ENCODE data around the gene PTPN18.
A peak's percentile ranks its signal among the peaks of the same experiment; 100 is the strongest.
"Not testable (repeated sequence)": the region's sequence is repeated elsewhere in the genome, so short reads cannot be mapped to it uniquely, and the experiment has no call there.

Gene PTPN18

GRCh38 chr2:130332271-130333073, 23.4 kb upstream of the PTPN18 start:
- H3K9me3 ChIP-seq (ENCODE audit: control insufficient read depth in 1 of 2, low read length in 2 of 2): no peaks in the 10 kb centered on the region
- peak overlapping the region in 1 of 2 donors; percentile 33 for H3K4me3 ChIP-seq (ENCODE audit: low read depth in 1 of 2, low read length in 2 of 2)
- no peaks in the 10 kb centered on the region for H3K4me1 ChIP-seq (ENCODE audit: control insufficient read depth in 1 of 2, insufficient read depth in 2 of 2, low read length in 2 of 2)
- peaks cover 7% of the 10 kb centered on the region for H3K27me3 ChIP-seq (ENCODE audit: low read depth, low read length)
- no peaks in the 10 kb centered on the region for H3K36me3 ChIP-seq (ENCODE audit: control insufficient read depth in 1 of 2, insufficient read depth in 2 of 2, low read length in 2 of 2)
- no peak overlapping the region for H3K27ac ChIP-seq (ENCODE audit: low read length)

DNA sequence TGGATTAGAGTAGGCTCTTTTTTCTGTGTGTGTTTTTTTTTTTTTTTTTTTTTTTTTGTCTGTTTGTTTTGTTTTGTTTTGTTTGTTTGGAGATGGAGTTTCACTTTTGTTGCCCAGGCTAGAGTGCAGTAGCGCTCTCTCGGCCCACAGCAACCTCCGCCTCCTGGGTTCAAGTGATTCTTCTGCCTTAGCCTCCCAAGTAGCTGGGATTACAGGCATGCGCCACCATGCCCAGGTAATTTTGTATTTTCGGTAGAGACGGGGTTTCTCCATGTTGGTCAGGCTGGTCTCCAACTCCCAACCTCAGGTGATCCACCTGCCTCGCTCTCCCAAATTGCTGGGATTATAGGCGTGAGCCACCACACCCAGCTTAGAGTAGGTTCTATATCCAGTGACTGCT, 22.6 kb upstream of the PTPN18 start:
- H3K27me3 ChIP-seq (ENCODE audit: low read depth, low read length); H3K27ac ChIP-seq (ENCODE audit: low read length); H3K4me1 ChIP-seq (ENCODE audit: control insufficient read depth in 1 of 2, insufficient read depth in 2 of 2, low read length in 2 of 2); H3K4me3 ChIP-seq (ENCODE audit: low read depth in 1 of 2, low read length in 2 of 2); H3K36me3 ChIP-seq (ENCODE audit: control insufficient read depth in 1 of 2, insufficient read depth in 2 of 2, low read length in 2 of 2); H3K9me3 ChIP-seq (ENCODE audit: control insufficient read depth in 1 of 2, low read length in 2 of 2): not testable (repeated sequence)

DNA sequence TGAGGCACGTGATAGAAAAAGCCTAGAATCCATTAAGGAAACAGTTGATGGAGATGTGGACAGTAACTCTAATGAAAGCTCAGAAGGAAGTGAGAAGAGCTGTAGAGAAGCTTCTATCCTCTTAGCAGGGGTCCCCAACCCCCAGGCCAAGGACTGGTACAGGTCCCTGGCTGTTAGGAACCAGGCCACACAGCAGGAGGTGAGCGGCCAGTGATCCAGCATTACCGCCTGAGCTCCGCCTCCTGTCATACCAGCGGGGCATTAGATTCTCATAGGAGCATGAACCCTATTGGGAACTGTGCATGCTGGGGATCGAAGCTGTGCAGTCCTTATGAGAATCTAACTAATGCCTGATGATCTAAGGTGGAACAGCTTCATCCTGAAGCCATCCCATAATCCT, 21.8 kb upstream of the PTPN18 start:
- H3K4me1 ChIP-seq (ENCODE audit: control insufficient read depth in 1 of 2, insufficient read depth in 2 of 2, low read length in 2 of 2): no peaks in the 10 kb centered on the region
- peaks cover 7% of the 10 kb centered on the region for H3K27me3 ChIP-seq (ENCODE audit: low read depth, low read length)
- H3K9me3 ChIP-seq (ENCODE audit: control insufficient read depth in 1 of 2, low read length in 2 of 2): no peaks in the 10 kb centered on the region
- H3K27ac ChIP-seq (ENCODE audit: low read length): no peak overlapping the region
- peaks cover 7 to 8% of the 10 kb centered on the region in 2 donors for H3K36me3 ChIP-seq (ENCODE audit: control insufficient read depth in 1 of 2, insufficient read depth in 2 of 2, low read length in 2 of 2)
- no peak overlapping the region for H3K4me3 ChIP-seq (ENCODE audit: low read depth in 1 of 2, low read length in 2 of 2)

GRCh38 chr2:130335226-130335625, 20.6 kb upstream of the PTPN18 start:
- peaks cover 2% of the 10 kb centered on the region for H3K27me3 ChIP-seq (ENCODE audit: low read depth, low read length)
- H3K4me1 ChIP-seq (ENCODE audit: control insufficient read depth in 1 of 2, insufficient read depth in 2 of 2, low read length in 2 of 2): no peaks in the 10 kb centered on the region
- peaks cover 13 to 18% of the 10 kb centered on the region in 2 donors for H3K36me3 ChIP-seq (ENCODE audit: control insufficient read depth in 1 of 2, insufficient read depth in 2 of 2, low read length in 2 of 2)
- H3K27ac ChIP-seq (ENCODE audit: low read length): no peak overlapping the region
- H3K4me3 ChIP-seq (ENCODE audit: low read depth in 1 of 2, low read length in 2 of 2): no peak overlapping the region
- H3K9me3 ChIP-seq (ENCODE audit: control insufficient read depth in 1 of 2, low read length in 2 of 2): no peaks in the 10 kb centered on the region

DNA sequence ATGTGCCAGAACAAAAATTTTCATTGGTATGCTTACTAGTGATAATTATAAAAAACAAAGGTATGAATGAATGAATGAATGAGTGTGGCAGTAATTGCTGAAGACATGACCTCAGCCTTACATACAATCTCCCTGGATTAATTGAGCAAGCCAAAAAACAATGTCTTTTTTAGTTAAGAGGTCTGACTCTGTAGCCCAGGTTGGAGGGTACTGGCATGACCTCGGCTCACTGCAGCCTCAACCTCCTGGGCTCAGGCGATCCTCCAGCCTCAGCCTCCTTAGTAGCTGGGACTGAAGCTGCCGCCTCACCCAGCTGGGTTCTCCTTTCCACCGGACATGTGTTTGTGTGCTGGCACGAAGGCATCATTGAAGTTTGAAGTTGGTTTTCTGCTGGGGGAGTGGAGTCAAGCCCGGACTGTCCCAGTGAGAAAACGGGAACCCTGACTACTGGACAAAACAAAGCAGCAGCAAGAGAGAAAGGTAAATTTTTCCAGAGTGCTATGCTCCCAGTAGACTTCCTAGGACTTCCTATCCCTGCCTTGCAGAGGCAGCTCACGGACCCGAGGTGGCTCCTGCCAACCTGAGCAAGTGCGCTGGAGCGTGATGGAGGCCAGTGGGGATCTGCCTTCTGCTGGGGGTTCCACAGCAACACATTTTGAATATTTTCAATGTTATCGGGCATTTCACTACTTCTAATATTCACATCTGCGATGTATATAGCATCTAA, 19.5 kb upstream of the PTPN18 start:
- Histone ChIP-seq H3K9me3 (ENCODE audit: control insufficient read depth in 1 of 2, low read length in 2 of 2) (no peaks in the 10 kb centered on the region), H3K4me3 (ENCODE audit: low read depth in 1 of 2, low read length in 2 of 2) (no peak overlapping the region), H3K27me3 (ENCODE audit: low read depth, low read length) (no peaks in the 10 kb centered on the region), H3K36me3 (ENCODE audit: control insufficient read depth in 1 of 2, insufficient read depth in 2 of 2, low read length in 2 of 2) (peaks cover 16 to 18% of the 10 kb centered on the region in 2 donors), H3K27ac (ENCODE audit: low read length) (no peak overlapping the region), H3K4me1 (ENCODE audit: control insufficient read depth in 1 of 2, insufficient read depth in 2 of 2, low read length in 2 of 2) (peaks cover 0 to 3% of the 10 kb centered on the region in 2 donors)

DNA sequence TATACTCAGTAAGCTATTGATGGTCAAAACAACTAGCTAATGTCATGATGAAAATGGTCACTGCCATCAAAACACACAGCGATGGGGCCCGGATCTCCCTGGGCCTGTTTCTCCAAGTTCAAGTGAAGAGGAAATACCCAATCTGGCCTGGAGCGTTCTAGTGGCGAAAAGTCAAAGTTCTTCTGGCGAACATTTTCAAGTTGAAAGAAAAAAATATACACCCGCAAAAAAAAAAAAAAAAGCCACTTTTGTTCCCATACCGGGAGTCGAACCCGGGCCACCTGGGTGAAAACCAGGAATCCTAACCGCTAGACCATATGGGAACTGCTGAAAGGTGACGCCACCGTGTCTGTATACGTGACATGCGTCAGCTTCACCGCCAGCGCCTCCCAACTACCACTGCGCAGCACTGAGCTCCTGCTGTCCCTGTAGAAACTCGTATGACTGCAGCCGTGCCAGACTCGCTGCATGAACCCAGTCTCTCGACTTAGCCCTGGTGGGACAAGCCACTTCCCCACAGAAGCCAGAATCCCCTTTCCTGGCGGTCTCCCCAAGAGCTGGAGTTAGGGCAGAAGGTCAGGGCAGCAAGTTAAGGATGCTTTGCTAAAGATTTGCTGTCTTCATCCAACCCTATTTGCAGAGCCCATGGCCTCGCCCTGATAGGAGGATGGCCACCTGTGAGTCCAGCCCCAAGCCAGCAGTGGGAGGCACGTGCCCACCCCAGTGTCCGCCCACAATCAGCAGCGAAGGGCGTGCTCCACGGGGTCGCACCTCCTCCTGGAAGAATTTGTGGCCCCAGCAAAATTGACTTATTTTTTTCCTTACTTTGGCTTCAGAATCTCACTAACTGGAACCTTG, 18.8 kb upstream of the PTPN18 start:
- H3K9me3 ChIP-seq (ENCODE audit: control insufficient read depth in 1 of 2, low read length in 2 of 2): no peaks in the 10 kb centered on the region
- peaks cover 16 to 18% of the 10 kb centered on the region in 2 donors for H3K36me3 ChIP-seq (ENCODE audit: control insufficient read depth in 1 of 2, insufficient read depth in 2 of 2, low read length in 2 of 2)
- H3K4me3 ChIP-seq (ENCODE audit: low read depth in 1 of 2, low read length in 2 of 2): peak overlapping the region in 1 of 2 donors; percentile 47
- H3K4me1 ChIP-seq (ENCODE audit: control insufficient read depth in 1 of 2, insufficient read depth in 2 of 2, low read length in 2 of 2): peaks cover 0 to 6% of the 10 kb centered on the region in 2 donors
- H3K27ac ChIP-seq (ENCODE audit: low read length): no peak overlapping the region
- no peaks in the 10 kb centered on the region for H3K27me3 ChIP-seq (ENCODE audit: low read depth, low read length)

DNA sequence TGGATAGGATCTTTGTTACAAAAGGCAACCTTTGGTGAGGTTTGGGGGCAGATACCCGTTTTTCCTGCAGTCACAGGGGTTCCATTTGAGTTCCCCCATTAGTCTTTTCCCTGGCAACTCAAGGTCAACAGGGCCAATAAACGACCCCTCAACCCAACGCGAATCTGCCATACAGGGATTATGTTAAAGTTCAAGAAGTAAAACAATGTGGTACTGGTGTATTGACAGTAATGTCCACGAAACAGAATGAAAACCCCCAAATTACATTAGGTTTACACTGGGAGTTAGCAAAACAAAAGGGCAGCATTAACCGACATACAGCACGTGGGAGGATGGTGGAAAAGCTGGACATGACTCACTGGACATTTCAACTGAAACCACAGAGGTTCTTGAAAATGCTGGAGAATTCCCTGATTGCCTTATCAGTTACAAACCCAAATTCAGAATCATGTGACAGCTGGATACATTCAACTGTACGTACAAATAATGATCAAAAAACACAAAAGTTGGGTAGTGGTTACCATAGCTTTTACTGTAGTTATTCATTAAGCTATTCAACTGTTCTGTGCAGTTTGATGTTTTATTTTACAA, 18.0 kb upstream of the PTPN18 start:
- H3K27ac ChIP-seq (ENCODE audit: low read length): no peak overlapping the region
- H3K9me3 ChIP-seq (ENCODE audit: control insufficient read depth in 1 of 2, low read length in 2 of 2): no peaks in the 10 kb centered on the region
- no peaks in the 10 kb centered on the region for H3K27me3 ChIP-seq (ENCODE audit: low read depth, low read length)
- peaks cover 0 to 6% of the 10 kb centered on the region in 2 donors for H3K4me1 ChIP-seq (ENCODE audit: control insufficient read depth in 1 of 2, insufficient read depth in 2 of 2, low read length in 2 of 2)
- no peak overlapping the region for H3K4me3 ChIP-seq (ENCODE audit: low read depth in 1 of 2, low read length in 2 of 2)
- H3K36me3 ChIP-seq (ENCODE audit: control insufficient read depth in 1 of 2, insufficient read depth in 2 of 2, low read length in 2 of 2): peaks cover 16 to 18% of the 10 kb centered on the region in 2 donors

- H3K4me1 ChIP-seq (ENCODE audit: control insufficient read depth in 1 of 2, insufficient read depth in 2 of 2, low read length in 2 of 2): peaks cover 2 to 11% of the 10 kb centered on the region in 2 donors
- peaks cover 16 to 18% of the 10 kb centered on the region in 2 donors for H3K36me3 ChIP-seq (ENCODE audit: control insufficient read depth in 1 of 2, insufficient read depth in 2 of 2, low read length in 2 of 2)
- no peaks in the 10 kb centered on the region for H3K9me3 ChIP-seq (ENCODE audit: control insufficient read depth in 1 of 2, low read length in 2 of 2)
- H3K4me3 ChIP-seq (ENCODE audit: low read depth in 1 of 2, low read length in 2 of 2): no peak overlapping the region
- H3K27me3 ChIP-seq (ENCODE audit: low read depth, low read length): no peaks in the 10 kb centered on the region
- H3K27ac ChIP-seq (ENCODE audit: low read length): no peak overlapping the region
Observed at GRCh38 chr2:130338793-130339345, 17.0 kb upstream of the PTPN18 start.

GRCh38 chr2:130339885-130340745, 15.7 kb upstream of the PTPN18 start:
- H3K4me3 ChIP-seq (ENCODE audit: low read depth in 1 of 2, low read length in 2 of 2): no peak overlapping the region
- H3K9me3 ChIP-seq (ENCODE audit: control insufficient read depth in 1 of 2, low read length in 2 of 2): no peaks in the 10 kb centered on the region
- H3K27me3 ChIP-seq (ENCODE audit: low read depth, low read length): no peaks in the 10 kb centered on the region
- H3K27ac ChIP-seq (ENCODE audit: low read length): no peak overlapping the region
- peaks cover 24 to 29% of the 10 kb centered on the region in 2 donors for H3K36me3 ChIP-seq (ENCODE audit: control insufficient read depth in 1 of 2, insufficient read depth in 2 of 2, low read length in 2 of 2)
- peaks cover 2 to 14% of the 10 kb centered on the region in 2 donors for H3K4me1 ChIP-seq (ENCODE audit: control insufficient read depth in 1 of 2, insufficient read depth in 2 of 2, low read length in 2 of 2)

DNA sequence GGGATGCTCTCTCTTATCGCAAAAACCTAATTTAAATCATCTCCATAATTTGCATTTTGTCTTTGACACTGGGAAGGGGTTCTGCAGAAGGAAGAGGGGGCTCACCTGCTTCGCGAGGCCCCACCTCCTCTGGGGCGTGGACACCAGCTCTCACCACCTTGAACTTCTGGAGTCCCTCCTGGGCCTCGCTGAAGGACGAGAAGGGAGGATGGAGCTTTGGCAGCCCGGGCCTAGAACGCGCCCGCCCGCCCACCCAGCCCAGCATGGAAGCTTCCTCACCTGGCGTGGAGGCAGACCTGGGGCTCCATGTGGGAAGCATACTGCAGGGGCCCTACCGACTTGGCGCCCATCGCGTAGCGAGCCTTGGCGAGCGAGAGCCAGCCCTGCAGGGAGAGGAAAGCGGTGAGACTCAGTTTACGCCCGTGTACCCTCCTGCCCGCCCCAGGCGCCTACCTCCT, 14.3 kb upstream of the PTPN18 start:
- peaks cover 2 to 14% of the 10 kb centered on the region in 2 donors for H3K4me1 ChIP-seq (ENCODE audit: control insufficient read depth in 1 of 2, insufficient read depth in 2 of 2, low read length in 2 of 2)
- H3K9me3 ChIP-seq (ENCODE audit: control insufficient read depth in 1 of 2, low read length in 2 of 2): no peaks in the 10 kb centered on the region
- peak overlapping the region; percentile 97 for H3K27ac ChIP-seq (ENCODE audit: low read length)
- peak overlapping the region; percentile 82 to 90 for H3K4me3 ChIP-seq (ENCODE audit: low read depth in 1 of 2, low read length in 2 of 2)
- H3K27me3 ChIP-seq (ENCODE audit: low read depth, low read length): no peaks in the 10 kb centered on the region
- H3K36me3 ChIP-seq (ENCODE audit: control insufficient read depth in 1 of 2, insufficient read depth in 2 of 2, low read length in 2 of 2): peaks cover 39 to 44% of the 10 kb centered on the region in 2 donors
